IMR-90 (cell line): Measurements from ENCODE around the gene CHCHD1.

Experiments used
- BHLHE40 ChIP-seq: fragments of 150-350 bp; IDR thresholded peaks from 2 replicates; pipeline ENCODE4 v1.6.1; 2016; ENCODE audit warnings: mild to moderate bottlenecking, low read depth, low read length
- CEBPB ChIP-seq: IDR thresholded peaks from 2 replicates; pipeline ENCODE4 v1.6.1; 2012; ENCODE audit warnings: low read depth, low read length, improper control_type of control experiment
- CHD1 ChIP-seq: IDR thresholded peaks from 2 replicates; pipeline ENCODE4 v1.6.1; 2012; ENCODE audit warnings: low read depth, low read length, improper control_type of control experiment
- MAFK ChIP-seq: IDR thresholded peaks from 2 replicates; pipeline ENCODE4 v1.6.1; 2012; ENCODE audit warnings: low read depth, low read length, improper control_type of control experiment
- MAZ ChIP-seq: IDR thresholded peaks from 2 replicates; pipeline ENCODE4 v1.6.1; 2012; ENCODE audit warnings: low read depth, mild to moderate bottlenecking, low read length, improper control_type of control experiment, moderate library complexity, borderline replicate concordance
- MXI1 ChIP-seq: IDR thresholded peaks from 2 replicates; pipeline ENCODE4 v1.6.1; 2012; ENCODE audit warnings: low read depth, mild to moderate bottlenecking, low read length, moderate library complexity, borderline replicate concordance
- POLR2A ChIP-seq: IDR thresholded peaks from 2 replicates; pipeline ENCODE4 v1.6.1; 2012; ENCODE audit warnings: mild to moderate bottlenecking, low read depth, low read length
- RAD21 ChIP-seq: IDR thresholded peaks from 2 replicates; pipeline ENCODE4 v1.6.1; 2012; ENCODE audit warnings: low read length, improper control_type of control experiment
- RCOR1 ChIP-seq: IDR thresholded peaks from 2 replicates; pipeline ENCODE4 v1.6.1; 2012; ENCODE audit warnings: mild to moderate bottlenecking, low read length, improper control_type of control experiment; ENCODE audit not compliant: insufficient replicate concordance
- RFX5 ChIP-seq: IDR thresholded peaks from 2 replicates; pipeline ENCODE4 v1.8.0; 2012; ENCODE audit warnings: low read depth, mild to moderate bottlenecking, low read length, moderate library complexity
- SMC3 ChIP-seq: fragments of 150-350 bp; IDR thresholded peaks from 2 replicates; pipeline ENCODE4 v1.6.1; 2016; ENCODE audit warnings: low read depth, mild to moderate bottlenecking, antibody characterized with exemption, low read length, moderate library complexity
- TF ChIP-seq, protein P1 (sequence below): fragments of 150-350 bp; IDR thresholded peaks from 2 replicates; pipeline ENCODE4 v1.6.1; 2017; ENCODE audit warnings: mild to moderate bottlenecking, antibody characterized with exemption, low read length, low read depth
- TF ChIP-seq, protein P2 (sequence below): conservative IDR thresholded peaks from 2 replicates; pipeline ENCODE4 v1.5.1; 2012; ENCODE audit warnings: mild to moderate bottlenecking, low read depth, low read length, improper control_type of control experiment
- TF ChIP-seq, protein P3 (sequence below): fragments of 150-350 bp; IDR thresholded peaks from 2 replicates; pipeline ENCODE4 v1.6.1; 2016; ENCODE audit warnings: low read depth, mild to moderate bottlenecking, low read length, moderate library complexity, borderline replicate concordance

DNA sequence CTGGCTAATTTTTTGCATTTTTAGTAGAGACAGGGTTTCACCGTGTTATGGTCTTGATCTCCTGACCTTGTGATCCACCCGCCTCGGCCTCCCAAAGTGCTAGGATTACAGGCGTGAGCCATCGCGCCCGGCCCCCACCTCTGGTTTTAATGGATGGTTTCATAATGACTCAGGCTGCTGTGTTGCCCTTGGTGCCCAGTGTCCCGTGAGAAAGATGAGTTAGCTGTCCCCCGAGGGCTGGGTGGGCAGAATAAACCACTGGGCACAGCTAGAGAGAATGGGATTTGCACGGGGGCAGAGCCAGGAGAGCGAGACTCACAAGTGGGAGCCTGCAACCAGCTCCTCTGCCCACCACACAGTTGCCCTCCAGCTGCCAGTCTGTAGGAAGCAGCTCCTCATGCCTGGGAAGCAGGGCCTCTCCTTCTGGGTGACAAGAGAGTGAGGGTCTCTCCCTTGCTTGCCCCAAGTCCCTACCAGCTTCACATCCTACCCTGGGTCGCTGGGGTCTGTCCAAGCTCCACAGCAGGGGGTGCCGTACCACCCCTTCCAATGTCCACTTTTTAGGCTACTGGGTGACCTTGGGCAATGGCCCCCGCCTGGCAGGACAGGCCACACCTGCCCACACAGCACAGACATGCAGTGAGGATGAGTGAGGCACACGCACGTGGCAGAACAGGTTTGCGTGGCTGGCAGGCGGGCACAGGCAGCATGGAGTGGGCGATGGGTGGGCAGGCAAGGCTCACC is 45.7 kb downstream of the CHCHD1 start:
- TF ChIP-seq, protein P1, sequence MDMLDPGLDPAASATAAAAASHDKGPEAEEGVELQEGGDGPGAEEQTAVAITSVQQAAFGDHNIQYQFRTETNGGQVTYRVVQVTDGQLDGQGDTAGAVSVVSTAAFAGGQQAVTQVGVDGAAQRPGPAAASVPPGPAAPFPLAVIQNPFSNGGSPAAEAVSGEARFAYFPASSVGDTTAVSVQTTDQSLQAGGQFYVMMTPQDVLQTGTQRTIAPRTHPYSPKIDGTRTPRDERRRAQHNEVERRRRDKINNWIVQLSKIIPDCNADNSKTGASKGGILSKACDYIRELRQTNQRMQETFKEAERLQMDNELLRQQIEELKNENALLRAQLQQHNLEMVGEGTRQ, result no peak
- TF ChIP-seq, protein P2, sequence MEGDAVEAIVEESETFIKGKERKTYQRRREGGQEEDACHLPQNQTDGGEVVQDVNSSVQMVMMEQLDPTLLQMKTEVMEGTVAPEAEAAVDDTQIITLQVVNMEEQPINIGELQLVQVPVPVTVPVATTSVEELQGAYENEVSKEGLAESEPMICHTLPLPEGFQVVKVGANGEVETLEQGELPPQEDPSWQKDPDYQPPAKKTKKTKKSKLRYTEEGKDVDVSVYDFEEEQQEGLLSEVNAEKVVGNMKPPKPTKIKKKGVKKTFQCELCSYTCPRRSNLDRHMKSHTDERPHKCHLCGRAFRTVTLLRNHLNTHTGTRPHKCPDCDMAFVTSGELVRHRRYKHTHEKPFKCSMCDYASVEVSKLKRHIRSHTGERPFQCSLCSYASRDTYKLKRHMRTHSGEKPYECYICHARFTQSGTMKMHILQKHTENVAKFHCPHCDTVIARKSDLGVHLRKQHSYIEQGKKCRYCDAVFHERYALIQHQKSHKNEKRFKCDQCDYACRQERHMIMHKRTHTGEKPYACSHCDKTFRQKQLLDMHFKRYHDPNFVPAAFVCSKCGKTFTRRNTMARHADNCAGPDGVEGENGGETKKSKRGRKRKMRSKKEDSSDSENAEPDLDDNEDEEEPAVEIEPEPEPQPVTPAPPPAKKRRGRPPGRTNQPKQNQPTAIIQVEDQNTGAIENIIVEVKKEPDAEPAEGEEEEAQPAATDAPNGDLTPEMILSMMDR, result no peak
- TF ChIP-seq MAFK (no peak), CEBPB (no peak), RAD21 (no peak), POLR2A (no peak), MAZ (no peak), BHLHE40 (no peak), MXI1 (no peak), RFX5 (no peak), SMC3 (no peak), RCOR1 (no peak), CHD1 (no peak)
- TF ChIP-seq, protein P3, sequence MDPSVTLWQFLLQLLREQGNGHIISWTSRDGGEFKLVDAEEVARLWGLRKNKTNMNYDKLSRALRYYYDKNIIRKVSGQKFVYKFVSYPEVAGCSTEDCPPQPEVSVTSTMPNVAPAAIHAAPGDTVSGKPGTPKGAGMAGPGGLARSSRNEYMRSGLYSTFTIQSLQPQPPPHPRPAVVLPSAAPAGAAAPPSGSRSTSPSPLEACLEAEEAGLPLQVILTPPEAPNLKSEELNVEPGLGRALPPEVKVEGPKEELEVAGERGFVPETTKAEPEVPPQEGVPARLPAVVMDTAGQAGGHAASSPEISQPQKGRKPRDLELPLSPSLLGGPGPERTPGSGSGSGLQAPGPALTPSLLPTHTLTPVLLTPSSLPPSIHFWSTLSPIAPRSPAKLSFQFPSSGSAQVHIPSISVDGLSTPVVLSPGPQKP, result no peak
